K562 (cell line): Measurements from ENCODE around the gene PPP1R9A. TPM values are rescaled to one million over a fixed set of nuclear protein-coding genes. Genes with fewer than 3 reads are reported as not detected.

Experiments
- ATAC-seq: fragments of 200-7000 bp; cut with Tn5 transposase; 3 replicates; pipeline ENCODE4 v1.9.1; 2020; ENCODE audit warnings: moderate library complexity
- BruUV-seq: library from RNA; stranded (reverse); fragments of 400-500 nt; replicated peaks from 2 replicates; lab custom pipeline; 2021; lab: Mats Ljungman, UMichigan
- CTCF ChIA-PET: fragments of 300-600 bp; formaldehyde crosslinking; extraction: SDS; loops from one replicate; lab custom pipeline; 2021; ENCODE audit warnings: low intra/inter-chr PET ratio; lab: Yijun Ruan, JAX
- POLR2A ChIA-PET: fragments of 300-600, 350-650 bp; sonication (Branson Sonifier 250); formaldehyde crosslinking; extraction: SDS; loops from one replicate; lab custom pipeline; 2021; ENCODE audit warnings: antibody characterized with exemption, inconsistent platforms; lab: Yijun Ruan, JAX
- DNase-seq, 4 experiments: peaks; one replicate each; pipeline versions ENCODE4 v3.0.0 to v3.0.0-alpha.2; 2011 to 2018; ENCODE audit warnings: low spot score in 3 of 4, mixed read lengths in 3 of 4; ENCODE audit errors: extremely low read depth in 1 of 4
- FAIRE-seq: peaks from 2 replicates; lab custom pipeline; 2011; peaks lifted over from hg19 to GRCh38; lab: Jason Lieb, UNC
- H2AFZ ChIP-seq: 2 replicates; pipeline ENCODE4 v1.6.0; 2011; ENCODE audit warnings: low read depth, low read length, control low read depth, inconsistent platforms
- H3K27ac ChIP-seq: fragments of 200-600 bp; 3 replicates; pipeline ENCODE4 v1.8.0; 2011; ENCODE audit warnings: low read depth, mild to moderate bottlenecking, control low read depth, inconsistent platforms, low read length, moderate library complexity, mixed read lengths; ENCODE audit errors: extremely low read depth
- H3K27me3 ChIP-seq, 2 experiments: fragments of 300-600 bp in 1 of 2; 2 replicates in 1 of 2; 3 replicates in 1 of 2; pipeline versions ENCODE4 v1.6.0 to v1.8.0; 2011; ENCODE audit warnings: inconsistent platforms in 2 of 2, low read length in 2 of 2, mild to moderate bottlenecking in 1 of 2, mixed read lengths in 1 of 2, moderate library complexity in 1 of 2; ENCODE audit not compliant: control insufficient read depth in 2 of 2, insufficient read depth in 2 of 2
- H3K36me3 ChIP-seq: fragments of 300-600 bp; 3 replicates; pipeline ENCODE4 v1.8.0; 2011; ENCODE audit warnings: mild to moderate bottlenecking, low read length, inconsistent platforms; ENCODE audit not compliant: control insufficient read depth, insufficient read depth
- H3K4me1 ChIP-seq, 2 experiments: fragments of 200-600 bp in 1 of 2; replicated peaks in 1 of 2; 2 replicates in 1 of 2; 3 replicates in 1 of 2; pipeline versions ENCODE4 v1.5.1 to v1.8.0; 2011; ENCODE audit warnings: inconsistent platforms in 2 of 2, low read length in 2 of 2, mild to moderate bottlenecking in 1 of 2, mixed read lengths in 1 of 2, moderate library complexity in 1 of 2; ENCODE audit not compliant: control insufficient read depth in 2 of 2, insufficient read depth in 2 of 2
- H3K4me2 ChIP-seq: 2 replicates; pipeline ENCODE4 v1.6.1; 2011; ENCODE audit warnings: low read length, control low read depth, inconsistent platforms, mixed read lengths; ENCODE audit not compliant: insufficient read depth
- H3K4me3 ChIP-seq: fragments of 200-600 bp; sonication (generic), shearing (Covaris generic); 2 replicates; pipeline ENCODE4 v1.5.1; 2016; ENCODE audit warnings: control low read depth, inconsistent platforms
- H3K79me2 ChIP-seq: fragments of 200-600 bp; 3 replicates; pipeline ENCODE4 v1.8.0; 2011; ENCODE audit warnings: low read length, inconsistent platforms; ENCODE audit not compliant: control insufficient read depth, insufficient read depth
- H3K9ac ChIP-seq, 2 experiments: 2 replicates each; pipeline versions ENCODE4 v1.6.0 to v1.6.1; 2011; ENCODE audit warnings: low read depth in 2 of 2, low read length in 2 of 2, control low read depth in 1 of 2, inconsistent platforms in 1 of 2, mild to moderate bottlenecking in 1 of 2, mixed read lengths in 1 of 2; ENCODE audit not compliant: insufficient read depth in 1 of 2
- H3K9me1 ChIP-seq: one replicate; pipeline ENCODE4 v1.6.0; 2011; ENCODE audit warnings: inconsistent platforms, mild to moderate bottlenecking, low read length, moderate library complexity; ENCODE audit not compliant: control insufficient read depth, insufficient read depth
- H3K9me3 ChIP-seq: replicated peaks from 2 replicates; pipeline ENCODE4 v1.5.1; 2011; ENCODE audit warnings: low read depth, low read length, inconsistent platforms; ENCODE audit not compliant: control insufficient read depth, insufficient read depth
- H4K20me1 ChIP-seq: replicated peaks from 2 replicates; pipeline ENCODE4 v1.6.1; 2011; ENCODE audit warnings: low read length, inconsistent platforms, mixed read lengths; ENCODE audit not compliant: control insufficient read depth, insufficient read depth
- HDAC8 ChIP-seq: fragments of 450-650 bp; IDR thresholded peaks from 2 replicates; pipeline ENCODE4 v1.6.1; 2016; ENCODE audit warnings: mild to moderate bottlenecking, missing genetic modification characterization, moderate library complexity, missing compliant biosample characterization
- LEF1 ChIP-seq: fragments of 450-650 bp; IDR thresholded peaks from 2 replicates; pipeline ENCODE4 v1.6.1; 2016; ENCODE audit warnings: mild to moderate bottlenecking
- NEUROD1 ChIP-seq: fragments of 150-350 bp; IDR thresholded peaks from 2 replicates; pipeline ENCODE4 v1.6.1; 2014; ENCODE audit warnings: borderline replicate concordance, low read length, low read depth; ENCODE audit not compliant: partially characterized antibody
- TAF15 ChIP-seq: fragments of 200-400 bp; formaldehyde crosslinking; IDR thresholded peaks from 2 replicates; pipeline ENCODE4 v1.6.1; 2017; ENCODE audit warnings: mild to moderate bottlenecking, low read depth, low read length, moderate library complexity
- ZNF12 ChIP-seq: sonication (generic); formaldehyde crosslinking; IDR thresholded peaks from 2 replicates; pipeline ENCODE4 v1.4.0; 2020; ENCODE audit warnings: mild to moderate bottlenecking, missing genetic modification reagents
- ZNF764 ChIP-seq: fragments of 250-450 bp; sonication (Bioruptor Pico); IDR thresholded peaks from 2 replicates; pipeline ENCODE4 v1.4.0; 2020; ENCODE audit warnings: low read depth, mild to moderate bottlenecking, moderate library complexity
- WGBS: fragments of 100-300 bp; shearing (Covaris generic); methylation state at CpG from one replicate; pipeline ENCODE4 v1.1.6; 2016; ENCODE audit warnings: low coverage, mixed read lengths; ENCODE audit not compliant: insufficient coverage; ENCODE audit errors: missing lambda C conversion rate; 5-methylcytosine and 5-hydroxymethylcytosine counted together
- in situ Hi-C: fragments of 300-500 bp; cut with MboI; formaldehyde crosslinking; loops from 4 replicates; pipeline ENCODE4 v1.15.0; 2018; ENCODE audit warnings: inconsistent platforms, mixed read lengths
- intact Hi-C: fragments of 100-400 bp; cut with micrococcal nuclease; formaldehyde crosslinking; loops from 2 replicates; pipeline ENCODE4 v1.14.2; 2022
- polyA plus RNA-seq, 8 experiments: library from polyadenylated mRNA; depleted of rRNA in 4 of 8; stranded (reverse) in 5 of 8; unstranded in 3 of 8; fragments of >200 nt; fragmentation: Nextera tagmentation in 2 of 8; fragmentation: Illumina TruSeq in 1 of 8; extraction: Ambion mirVana in 2 of 8; extraction: Trizol in 1 of 8; gene quantifications; 2 replicates each; pipeline versions ENCODE4 v1.2.1 to v1.2.3, GENCODE V29; 2011 to 2014; ENCODE audit warnings: inconsistent platforms in 1 of 8, missing spikeins in 1 of 8
- total RNA-seq, 7 experiments: library from RNA; depleted of rRNA in 6 of 7; stranded (reverse); fragments of >200 nt in 6 of 7; fragmentation: Illumina TruSeq in 2 of 7; extraction: Trizol in 2 of 7; gene quantifications; 2 replicates each; pipeline versions ENCODE4 v1.2.1 to v1.2.3, GENCODE V29; 2011 to 2021; ENCODE audit warnings: low replicate concordance in 1 of 7
- TF ChIP-seq, protein P1 (sequence below): conservative IDR thresholded peaks from 2 replicates; pipeline ENCODE4 v1.6.1; 2011; ENCODE audit warnings: low read depth, mild to moderate bottlenecking, low read length; ENCODE audit not compliant: control insufficient read depth
- TF ChIP-seq, protein P2 (sequence below): IDR thresholded peaks from 3 replicates; pipeline ENCODE4 v1.6.1; 2011; ENCODE audit warnings: borderline replicate concordance, mild to moderate bottlenecking; ENCODE audit not compliant: insufficient read length, insufficient read depth

The PPP1R9A gene
- total and polyA plus RNA-seq, 9 of the 15 experiments (the other 6 are each of a cell fraction or from before 2014, with no cell fraction given), result 0.24 TPM; not detected in 8

- no peak for TF ChIP-seq TAF15
Observed at GRCh38 chr7:95219721-95220120, 312.3 kb downstream of the PPP1R9A start (continued).

DNA sequence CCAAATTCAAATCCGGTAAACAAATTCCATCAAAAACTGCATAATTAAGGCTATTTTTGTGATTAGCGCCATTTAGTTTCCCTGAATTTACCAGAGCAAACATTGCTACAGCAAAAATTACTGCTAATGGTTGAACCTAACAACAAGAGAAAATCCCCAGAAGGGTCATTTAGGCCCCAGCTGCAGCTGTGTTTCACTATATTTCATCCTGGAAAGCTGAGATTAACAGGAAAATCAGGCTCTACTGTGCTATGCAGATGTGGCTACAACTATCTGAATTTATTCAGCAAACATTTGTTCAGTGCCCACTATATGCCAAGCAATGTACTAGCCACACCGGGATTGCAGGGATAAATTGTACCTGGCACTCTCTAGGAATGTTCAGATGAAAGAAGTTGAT lies 312.9 kb downstream of the PPP1R9A start:
- ChIA-PET CTCF (no interaction called here), POLR2A (no interaction called here)
- no peak for ATAC-seq
- no TSS peak for BruUV-seq
- H3K9ac ChIP-seq, result no peak overlapping the region
- FAIRE-seq, result no peak
- no peaks in the 10 kb centered on the region for H3K79me2 ChIP-seq
- 0% methylated on average over 3 of the region's 3 CpGs for WGBS
- H3K36me3 ChIP-seq, result no peaks in the 10 kb centered on the region
- TF ChIP-seq, protein P1, sequence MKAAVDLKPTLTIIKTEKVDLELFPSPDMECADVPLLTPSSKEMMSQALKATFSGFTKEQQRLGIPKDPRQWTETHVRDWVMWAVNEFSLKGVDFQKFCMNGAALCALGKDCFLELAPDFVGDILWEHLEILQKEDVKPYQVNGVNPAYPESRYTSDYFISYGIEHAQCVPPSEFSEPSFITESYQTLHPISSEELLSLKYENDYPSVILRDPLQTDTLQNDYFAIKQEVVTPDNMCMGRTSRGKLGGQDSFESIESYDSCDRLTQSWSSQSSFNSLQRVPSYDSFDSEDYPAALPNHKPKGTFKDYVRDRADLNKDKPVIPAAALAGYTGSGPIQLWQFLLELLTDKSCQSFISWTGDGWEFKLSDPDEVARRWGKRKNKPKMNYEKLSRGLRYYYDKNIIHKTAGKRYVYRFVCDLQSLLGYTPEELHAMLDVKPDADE, result no peak
- TF ChIP-seq, protein P2, sequence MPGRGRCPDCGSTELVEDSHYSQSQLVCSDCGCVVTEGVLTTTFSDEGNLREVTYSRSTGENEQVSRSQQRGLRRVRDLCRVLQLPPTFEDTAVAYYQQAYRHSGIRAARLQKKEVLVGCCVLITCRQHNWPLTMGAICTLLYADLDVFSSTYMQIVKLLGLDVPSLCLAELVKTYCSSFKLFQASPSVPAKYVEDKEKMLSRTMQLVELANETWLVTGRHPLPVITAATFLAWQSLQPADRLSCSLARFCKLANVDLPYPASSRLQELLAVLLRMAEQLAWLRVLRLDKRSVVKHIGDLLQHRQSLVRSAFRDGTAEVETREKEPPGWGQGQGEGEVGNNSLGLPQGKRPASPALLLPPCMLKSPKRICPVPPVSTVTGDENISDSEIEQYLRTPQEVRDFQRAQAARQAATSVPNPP, result no peak
- no peak for TF ChIP-seq ZNF764
- TF ChIP-seq ZNF12 (CRISPR knock-in tag), result no peak
- no peak for TF ChIP-seq LEF1
- TF ChIP-seq NEUROD1, result no peak
- no peak for TF ChIP-seq HDAC8 (tag)
- TF ChIP-seq, all 486 proteins: peak for 0
- Histone ChIP-seq H3K4me2 (no peak overlapping the region), H3K4me1 (no peaks in the 10 kb centered on the region), H3K27ac (no peak overlapping the region), H3K9me3 (no peaks in the 10 kb centered on the region), H3K27me3 (no peaks in the 10 kb centered on the region), H3K9me1 (no peaks in the 10 kb centered on the region), H4K20me1 (no peaks in the 10 kb centered on the region), H2AFZ (no peak overlapping the region), H3K4me3 (no peak overlapping the region)
- in situ Hi-C loops (no loop called here), intact Hi-C loops (no loop called here)
- no peak for DNase-seq
